Sigmoid colon (tissue), 7 donors: ENCODE measurements around the gene CFAP46. TPM values are rescaled to one million over a fixed set of nuclear protein-coding genes. Genes with fewer than 3 reads are reported as not detected.
"Not testable (repeated sequence)": the region's sequence is repeated elsewhere in the genome, so short reads cannot be mapped to it uniquely, and the experiment has no call there.

ENCODE experiments used
- DNase-seq: peaks from one replicate; pipeline ENCODE4 v3.0.0-alpha.2; 2019
- H3K27ac ChIP-seq, 4 donors: fragments of 200-600 bp; sonication (generic); one replicate each; pipeline ENCODE4 v1.5.1; 2016 to 2019; ENCODE audit warnings: mild to moderate bottlenecking in 1 of 4
- H3K27me3 ChIP-seq, 3 donors: fragments of 200-600 bp; sonication (generic); one replicate each; pipeline ENCODE4 v1.5.1; 2019; ENCODE audit warnings: mild to moderate bottlenecking in 1 of 3
- H3K36me3 ChIP-seq, 4 donors: fragments of 200-600 bp; sonication (generic); one replicate each; pipeline ENCODE4 v1.5.1; 2016 to 2019
- H3K4me1 ChIP-seq, 4 donors: fragments of 200-600 bp; sonication (generic); one replicate each; pipeline ENCODE4 v1.5.1; 2017 to 2019
- H3K4me3 ChIP-seq, 4 donors: fragments of 200-600 bp; sonication (generic); one replicate each; pipeline ENCODE4 v1.5.1; 2017 to 2019; ENCODE audit warnings: mild to moderate bottlenecking in 2 of 4, moderate library complexity in 1 of 4
- H3K9me3 ChIP-seq, 4 donors: fragments of 200-600 bp in 3 of 4; sonication (generic) in 3 of 4; one replicate each; pipeline versions ENCODE4 v1.5.1 to v1.6.1; 2013 to 2019
- EP300 ChIP-seq, 4 donors: sonication (generic); formaldehyde crosslinking; IDR thresholded peaks; one replicate each; pipeline ENCODE4 v1.6.1; 2017; ENCODE audit warnings: antibody characterized with exemption in 4 of 4
- POLR2A ChIP-seq, 2 donors: fragments of 450-650 bp; IDR thresholded peaks; one replicate each; pipeline ENCODE4 v1.6.1; 2016; ENCODE audit warnings: antibody characterized with exemption in 2 of 2, mild to moderate bottlenecking in 2 of 2, moderate library complexity in 2 of 2
- POLR2AphosphoS5 ChIP-seq, 4 donors: sonication (generic); formaldehyde crosslinking; IDR thresholded peaks; one replicate each; pipeline ENCODE4 v1.6.1; 2017; ENCODE audit warnings: antibody characterized with exemption in 4 of 4
- WGBS, 2 donors: extraction: QIAGEN DNeasy Blood & Tissue Kit; methylation state at CpG; one replicate each; pipeline ENCODE4 v1.1.7; 2013; 5-methylcytosine and 5-hydroxymethylcytosine counted together
- intact Hi-C: fragments of 100-400 bp; cut with DNase I; formaldehyde crosslinking; loops from one replicate; pipeline ENCODE4 v1.15.1; 2023
- polyA plus RNA-seq, 3 donors: library from polyadenylated mRNA; stranded (reverse); fragments of 200-250 nt; gene quantifications; one replicate each; pipeline ENCODE4 v1.2.3, GENCODE V29; 2013
- total RNA-seq, 4 donors: library from RNA; depleted of rRNA; stranded (reverse); fragments of >200 nt; gene quantifications; one replicate each; pipeline ENCODE4 v1.1.0, GENCODE V29; 2016
- TF ChIP-seq, protein P1 (sequence below), 4 experiments: fragments of 450-650 bp in 3 of 4; fragments of 200-600 bp in 1 of 4; IDR thresholded peaks; one replicate each; pipeline ENCODE4 v1.5.1; 2016 to 2019; ENCODE audit warnings: antibody characterized with exemption in 4 of 4, mild to moderate bottlenecking in 3 of 4, moderate library complexity in 2 of 4
- donor health status: healthy with polysubstance abuse.
- donor health status: Bipolar disorder and iron deficiency.
- donor health status: healthy.

The CFAP46 gene
- total and polyA plus RNA-seq, 7 donors: 0.10 to 1.7 (median 0.38) TPM; not detected in 3

DNA sequence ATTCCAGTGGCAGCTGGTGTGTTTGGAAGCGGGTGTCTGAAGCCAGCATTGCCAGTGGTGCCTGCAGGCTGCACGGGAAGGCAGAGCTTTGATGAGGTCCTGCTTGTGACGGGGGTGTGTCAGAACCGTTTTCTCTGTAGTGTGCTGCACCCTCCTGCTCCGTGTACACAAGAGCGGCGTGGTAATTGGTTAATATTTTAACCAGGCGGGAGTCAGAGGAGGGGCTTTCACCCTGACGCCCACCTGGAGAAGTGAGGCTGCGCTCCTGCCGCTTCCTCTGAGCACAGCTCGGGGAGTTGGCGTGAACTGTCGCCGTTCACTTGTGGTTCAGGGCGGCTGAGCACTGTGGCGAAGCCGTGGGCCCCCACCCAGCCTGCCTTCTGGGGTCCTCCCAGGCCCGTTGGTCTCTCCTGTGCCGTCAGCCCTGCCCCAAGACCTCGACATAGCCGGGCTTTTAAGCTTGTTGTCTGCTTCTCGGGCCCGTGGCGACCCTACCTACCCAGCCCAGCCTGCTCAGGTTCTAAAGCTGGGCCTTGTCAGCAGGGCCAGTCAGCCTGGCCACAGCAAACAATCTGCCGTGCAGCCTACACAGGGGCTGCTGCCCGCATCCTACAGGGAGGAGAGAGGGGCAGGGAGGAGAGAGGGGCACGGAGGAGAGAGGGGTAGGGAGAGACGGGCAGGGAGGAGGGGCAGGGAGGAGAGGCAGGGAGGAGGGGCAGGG, 168.0 kb downstream of the CFAP46 start:
- Histone ChIP-seq H3K4me1 (peaks cover 0 to 7% (median 0%) of the 10 kb centered on the region in 4 donors), H3K4me3 (no peak overlapping the region), H3K27ac (no peak overlapping the region), H3K36me3 (peaks cover 0 to 65% (median 27%) of the 10 kb centered on the region in 4 donors), H3K27me3 (peaks cover 0 to 3% (median 0%) of the 10 kb centered on the region in 3 donors), H3K9me3 (no peaks in the 10 kb centered on the region)
- TF ChIP-seq EP300 (IDR thresholded peaks at IDR 0.05) (no peak), POLR2A (IDR thresholded peaks at IDR 0.05) (no peak), POLR2AphosphoS5 (IDR thresholded peaks at IDR 0.05) (no peak)
- TF ChIP-seq, protein P1, sequence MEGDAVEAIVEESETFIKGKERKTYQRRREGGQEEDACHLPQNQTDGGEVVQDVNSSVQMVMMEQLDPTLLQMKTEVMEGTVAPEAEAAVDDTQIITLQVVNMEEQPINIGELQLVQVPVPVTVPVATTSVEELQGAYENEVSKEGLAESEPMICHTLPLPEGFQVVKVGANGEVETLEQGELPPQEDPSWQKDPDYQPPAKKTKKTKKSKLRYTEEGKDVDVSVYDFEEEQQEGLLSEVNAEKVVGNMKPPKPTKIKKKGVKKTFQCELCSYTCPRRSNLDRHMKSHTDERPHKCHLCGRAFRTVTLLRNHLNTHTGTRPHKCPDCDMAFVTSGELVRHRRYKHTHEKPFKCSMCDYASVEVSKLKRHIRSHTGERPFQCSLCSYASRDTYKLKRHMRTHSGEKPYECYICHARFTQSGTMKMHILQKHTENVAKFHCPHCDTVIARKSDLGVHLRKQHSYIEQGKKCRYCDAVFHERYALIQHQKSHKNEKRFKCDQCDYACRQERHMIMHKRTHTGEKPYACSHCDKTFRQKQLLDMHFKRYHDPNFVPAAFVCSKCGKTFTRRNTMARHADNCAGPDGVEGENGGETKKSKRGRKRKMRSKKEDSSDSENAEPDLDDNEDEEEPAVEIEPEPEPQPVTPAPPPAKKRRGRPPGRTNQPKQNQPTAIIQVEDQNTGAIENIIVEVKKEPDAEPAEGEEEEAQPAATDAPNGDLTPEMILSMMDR (IDR thresholded peaks at IDR 0.05): no peak
- no peak for DNase-seq
- intact Hi-C loops: no loop called here
- WGBS, 2 donors: 18 to 69% methylated on average over 29 of the region's 29 CpGs

DNA sequence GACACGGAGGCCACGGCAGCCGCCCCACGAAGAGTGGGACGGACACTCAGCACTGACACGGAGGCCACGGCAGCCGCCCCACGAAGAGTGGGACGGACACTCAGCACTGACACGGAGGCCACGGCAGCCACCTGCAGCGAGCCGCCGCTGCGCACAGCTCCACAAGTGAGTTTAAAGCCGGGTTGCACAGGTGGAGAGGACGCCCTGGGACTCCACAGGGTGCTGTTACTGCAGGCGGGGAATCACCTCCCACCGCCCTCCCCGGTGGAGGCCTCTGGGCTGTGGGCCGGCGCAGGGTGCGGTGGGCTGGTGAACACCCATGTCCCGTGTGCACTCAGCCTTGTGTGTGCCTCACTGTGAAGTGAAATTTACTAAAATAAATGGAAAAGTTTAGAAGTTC, 169.6 kb downstream of the CFAP46 start:
- intact Hi-C loops, H3K9me3 ChIP-seq, H3K4me1 ChIP-seq, H3K4me3 ChIP-seq, H3K27me3 ChIP-seq, DNase-seq, H3K27ac ChIP-seq: not testable (repeated sequence)
- WGBS, 2 donors: 92 to 98% methylated on average over 20 to 21 of the region's 25 CpGs
- peaks cover 0 to 64% (median 27%) of the 10 kb centered on the region in 4 donors for H3K36me3 ChIP-seq

DNA sequence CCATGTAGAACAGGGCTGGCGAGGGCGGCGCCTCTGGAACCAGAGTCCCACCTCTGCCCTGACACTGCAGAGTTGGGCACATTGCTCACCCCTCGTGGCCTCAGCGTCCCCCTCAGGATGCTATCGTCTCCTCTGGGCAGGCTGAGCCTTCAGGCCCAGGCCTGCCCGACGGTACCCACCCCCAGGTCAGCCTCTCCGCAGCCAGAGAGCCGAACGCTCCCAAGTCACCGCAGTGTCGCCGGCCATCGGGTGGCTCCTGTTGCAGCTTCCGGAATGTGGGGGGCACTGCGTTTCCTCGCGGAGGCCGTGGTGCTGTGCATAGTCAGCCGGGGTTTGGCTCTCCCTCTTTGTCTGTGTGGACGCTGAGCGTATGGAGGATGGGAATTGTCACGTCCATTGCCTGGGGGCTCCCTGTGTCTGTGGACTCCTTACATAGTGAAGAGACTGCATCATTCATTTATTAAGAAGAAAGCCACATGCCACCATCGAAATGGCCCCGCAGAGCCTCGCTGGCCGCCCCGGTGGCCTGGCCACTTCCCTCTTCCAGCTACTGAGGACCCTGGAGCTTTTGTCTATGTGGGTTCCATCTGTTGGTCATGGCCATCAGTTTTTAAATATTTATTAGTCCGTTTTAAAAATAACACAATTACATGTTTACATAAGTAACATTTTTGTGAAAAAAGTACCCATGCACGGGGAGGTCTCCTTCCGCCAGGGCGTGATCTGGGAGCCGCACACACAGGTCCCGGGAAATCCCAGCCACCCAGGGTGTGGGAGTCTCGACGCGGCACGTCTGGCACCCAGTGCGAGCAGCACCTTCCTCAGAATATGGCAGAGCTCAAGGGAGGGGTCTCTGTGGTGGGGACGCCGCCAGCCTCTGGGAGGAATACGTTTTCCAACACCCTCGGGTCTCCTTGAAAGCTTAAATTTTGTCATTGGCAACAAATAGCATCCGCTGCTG, 172.0 kb downstream of the CFAP46 start:
- Histone ChIP-seq H3K9me3 (no peaks in the 10 kb centered on the region), H3K27me3 (no peaks in the 10 kb centered on the region), H3K4me1 (peaks cover 0 to 7% (median 0%) of the 10 kb centered on the region in 4 donors), H3K4me3 (no peak overlapping the region), H3K36me3 (peaks cover 0 to 59% (median 22%) of the 10 kb centered on the region in 4 donors), H3K27ac (no peak overlapping the region)
- intact Hi-C loops: no loop called here
- WGBS, 2 donors: 96 to 97% methylated on average over 45 of the region's 45 CpGs
- DNase-seq: no peak
- TF ChIP-seq, protein P1 (IDR thresholded peaks at IDR 0.05): no peak
- TF ChIP-seq POLR2A (IDR thresholded peaks at IDR 0.05): no peak

DNA sequence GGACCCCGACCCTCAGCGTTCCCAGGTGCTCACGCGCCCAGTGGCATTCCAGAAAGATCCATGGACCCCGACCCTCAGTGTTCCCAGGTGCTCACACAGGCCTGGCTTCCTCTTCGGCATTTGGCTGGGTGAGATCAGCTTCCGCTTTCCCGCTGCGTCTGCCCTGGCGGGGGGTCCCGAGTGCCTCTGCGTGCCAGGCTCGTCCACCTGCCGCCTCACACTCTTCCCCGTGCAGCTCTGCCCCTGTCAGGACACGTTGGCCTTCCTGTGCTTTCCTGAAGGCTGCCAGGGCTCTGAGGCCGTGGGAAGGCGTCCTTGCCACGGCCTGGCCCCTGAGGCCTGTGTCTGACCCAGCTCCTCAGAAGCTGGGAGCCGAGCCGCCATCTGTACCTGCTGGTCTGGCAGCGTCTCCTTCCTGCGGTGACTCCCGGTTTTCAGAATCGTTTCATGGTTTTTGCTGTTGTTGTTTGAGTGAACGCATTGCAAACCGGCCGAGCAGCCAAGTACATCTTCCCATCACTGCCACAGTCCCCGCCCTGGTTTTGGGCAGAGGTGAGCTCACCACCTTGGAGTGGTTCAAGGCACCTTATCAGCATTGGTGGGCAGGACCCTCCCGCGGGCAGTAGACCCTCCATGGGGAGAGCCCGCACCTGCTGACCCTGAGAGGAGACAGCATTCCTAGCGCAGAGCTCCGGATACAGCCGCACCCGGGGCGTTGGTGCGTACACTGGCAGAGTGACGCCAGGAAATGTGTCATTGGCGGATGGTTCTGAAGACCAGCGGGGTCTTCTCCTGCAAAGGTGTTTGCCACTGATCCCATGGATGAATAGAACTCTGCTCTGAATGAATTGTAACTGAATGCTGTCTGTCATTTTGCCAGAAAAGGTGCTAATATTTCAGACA, 173.8 kb downstream of the CFAP46 start:
- Histone ChIP-seq H3K36me3 (peaks cover 0 to 57% (median 18%) of the 10 kb centered on the region in 4 donors), H3K4me1 (no peaks in the 10 kb centered on the region), H3K9me3 (no peaks in the 10 kb centered on the region), H3K27ac (no peak overlapping the region), H3K4me3 (no peak overlapping the region), H3K27me3 (no peaks in the 10 kb centered on the region)
- DNase-seq: no peak
- intact Hi-C loops: no loop called here
- 96 to 97% methylated on average over 41 of the region's 41 CpGs for WGBS, 2 donors
- TF ChIP-seq POLR2AphosphoS5 (IDR thresholded peaks at IDR 0.05) (no peak), EP300 (IDR thresholded peaks at IDR 0.05) (no peak), POLR2A (IDR thresholded peaks at IDR 0.05) (no peak)
- TF ChIP-seq, protein P1 (IDR thresholded peaks at IDR 0.05): no peak
